NCI-H128 (cell line): Measurements from ENCODE around the gene EOLA1.
A peak's percentile ranks its signal among the peaks of the same experiment; 100 is the strongest.
"Not testable (repeated sequence)": the region's sequence is repeated elsewhere in the genome, so short reads cannot be mapped to it uniquely, and the experiment has no call there.

ENCODE experiments used
- DNase-seq: peaks from one replicate; lab custom pipeline; 2025; ENCODE audit not compliant: unreplicated experiment; lab: John Stamatoyannopoulos, UW

EOLA1 gene

DNA sequence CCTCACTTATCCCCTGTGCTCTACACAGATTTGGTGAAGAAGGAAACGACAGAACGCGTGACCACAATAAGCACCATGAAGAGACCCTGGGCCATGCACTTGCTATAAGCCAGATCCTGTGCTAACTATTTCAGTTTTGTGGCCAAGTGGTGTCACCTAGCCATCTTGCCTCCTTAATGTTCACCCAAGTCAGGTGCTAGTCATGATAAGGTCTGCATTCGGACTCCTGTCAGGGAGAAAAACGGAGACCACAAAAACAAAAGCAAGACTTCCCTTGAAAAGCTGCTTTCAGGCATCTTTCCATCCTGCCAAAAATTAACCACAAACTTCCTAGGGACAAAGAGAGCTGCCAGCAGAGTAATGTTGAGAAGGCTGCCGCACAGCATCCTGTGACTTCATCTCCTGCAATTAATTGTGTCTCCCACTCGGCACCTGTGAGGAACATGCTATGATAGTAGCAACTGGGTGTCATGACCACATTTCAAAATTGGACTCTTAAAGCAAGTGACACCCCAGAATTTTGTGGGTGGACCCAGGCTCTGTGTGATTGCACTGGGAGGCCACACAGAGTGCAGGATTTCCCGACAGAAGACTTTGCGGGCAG lies 26.9 kb upstream of the EOLA1 start:
- DNase-seq: no peak

DNA sequence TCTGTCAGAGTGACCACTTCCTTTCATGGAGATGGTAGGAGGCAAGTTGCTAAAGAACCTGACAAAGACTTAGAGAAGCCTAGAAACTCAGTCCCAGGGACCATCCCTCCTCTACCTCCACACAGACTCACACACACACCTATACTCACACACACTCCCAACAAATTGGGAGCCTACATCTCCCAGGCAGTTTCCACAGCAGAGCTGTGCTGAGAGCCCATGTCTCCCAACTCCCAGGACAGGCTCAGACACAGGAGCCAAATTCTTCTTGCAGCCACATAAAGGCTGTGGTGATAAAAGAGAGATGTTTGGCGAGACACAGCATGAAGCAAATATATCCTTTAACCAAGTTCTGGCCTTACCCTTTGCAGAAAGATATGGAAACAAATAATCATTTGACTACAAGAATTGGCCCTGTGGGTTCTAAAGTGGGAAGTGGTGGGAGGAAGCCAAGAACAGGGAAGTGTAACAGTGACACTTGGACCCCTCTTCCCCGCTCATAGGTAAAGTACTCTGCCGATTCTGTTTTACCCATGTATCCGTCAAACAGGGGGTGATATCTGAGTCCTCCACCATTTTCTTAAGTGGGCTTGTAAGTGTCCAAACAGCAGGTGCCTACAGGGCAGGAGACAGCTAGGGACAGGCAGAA lies 24.7 kb upstream of the EOLA1 start:
- DNase-seq: no peak

DNA sequence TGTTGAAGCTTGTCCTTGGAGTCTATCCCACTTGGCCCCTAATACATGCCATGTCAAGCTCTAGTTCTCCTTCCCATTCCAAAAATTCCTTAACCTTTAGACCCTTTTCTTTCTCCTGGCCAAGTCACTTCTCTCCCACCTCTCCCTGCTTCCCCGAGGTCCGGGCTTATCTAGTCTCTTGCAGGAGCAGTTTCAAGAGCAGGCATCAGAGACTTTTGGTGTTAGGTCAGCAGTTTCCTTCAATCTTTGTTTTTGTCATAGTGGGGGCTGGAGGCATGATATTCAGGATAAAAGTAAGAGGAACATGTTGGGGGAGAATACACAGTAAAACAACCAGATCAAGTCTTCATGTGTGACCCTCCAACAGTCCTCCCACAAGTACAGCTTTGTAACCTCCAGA lies 24.2 kb upstream of the EOLA1 start:
- no peak for DNase-seq

DNA sequence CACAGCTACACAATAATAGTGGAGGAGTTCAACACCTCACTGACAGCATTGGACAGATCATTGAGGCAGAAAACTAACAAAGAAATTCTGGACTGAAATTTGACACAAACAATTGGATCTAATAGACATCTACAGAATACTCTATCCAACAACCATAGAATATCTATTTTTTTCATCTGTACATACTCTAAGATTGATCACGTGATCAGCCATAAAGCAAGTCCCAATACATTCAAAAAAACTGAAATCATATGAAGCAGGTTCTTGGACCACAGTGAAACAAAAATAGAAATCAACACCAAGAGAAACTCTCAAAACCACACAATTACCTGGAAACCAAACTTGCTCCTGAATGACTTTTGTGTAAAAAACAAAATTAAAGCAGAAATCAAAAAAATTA lies 23.5 kb upstream of the EOLA1 start:
- no peak for DNase-seq

DNA sequence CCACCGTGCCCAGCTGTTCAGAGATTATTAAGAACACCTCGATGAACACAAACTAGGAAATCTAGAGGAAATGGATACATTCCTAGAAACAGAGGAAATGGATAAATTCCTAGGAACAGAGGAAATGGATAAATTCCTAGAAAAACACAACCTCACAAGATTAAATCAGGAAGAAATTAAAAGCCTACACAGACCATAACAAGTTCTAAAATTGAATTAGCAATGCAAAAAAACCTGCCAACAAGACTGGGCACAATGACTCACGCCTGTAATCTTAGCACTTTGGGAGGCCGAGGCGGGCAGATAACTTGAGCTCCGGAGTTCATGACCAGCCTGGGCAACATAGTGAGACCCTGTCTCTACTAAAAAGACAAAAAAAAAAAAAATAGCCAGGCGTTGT lies 22.6 kb upstream of the EOLA1 start:
- no peak for DNase-seq

DNA sequence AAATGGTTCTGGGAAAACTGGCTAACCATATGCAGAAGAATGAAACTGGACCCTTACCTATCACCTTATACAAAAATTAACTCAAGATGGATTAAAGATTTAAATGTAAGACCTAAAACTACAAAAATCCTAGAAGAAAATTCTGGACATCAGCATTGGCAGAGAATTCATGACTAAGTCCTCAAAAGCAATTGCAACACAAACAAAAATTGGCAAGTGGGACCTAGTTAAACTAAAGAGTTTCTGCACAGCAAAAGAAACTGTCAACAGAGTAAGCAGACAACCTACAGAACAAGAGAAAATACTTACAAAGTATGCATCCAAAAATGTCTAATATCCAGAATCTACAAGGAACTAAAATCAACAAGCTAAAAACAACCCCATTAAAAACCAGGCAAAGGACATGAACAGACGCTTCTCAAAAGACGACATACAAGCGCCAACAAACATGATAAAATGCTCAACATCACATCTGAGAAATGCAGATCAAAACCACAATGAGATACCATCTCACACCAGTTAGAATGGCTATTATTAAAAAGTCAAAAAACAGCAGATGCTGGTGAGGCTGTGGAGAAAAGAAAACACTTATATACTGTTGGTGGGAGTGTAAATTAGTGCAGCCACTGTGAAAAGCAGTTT lies 20.1 kb upstream of the EOLA1 start:
- DNase-seq: not testable (repeated sequence)

DNA sequence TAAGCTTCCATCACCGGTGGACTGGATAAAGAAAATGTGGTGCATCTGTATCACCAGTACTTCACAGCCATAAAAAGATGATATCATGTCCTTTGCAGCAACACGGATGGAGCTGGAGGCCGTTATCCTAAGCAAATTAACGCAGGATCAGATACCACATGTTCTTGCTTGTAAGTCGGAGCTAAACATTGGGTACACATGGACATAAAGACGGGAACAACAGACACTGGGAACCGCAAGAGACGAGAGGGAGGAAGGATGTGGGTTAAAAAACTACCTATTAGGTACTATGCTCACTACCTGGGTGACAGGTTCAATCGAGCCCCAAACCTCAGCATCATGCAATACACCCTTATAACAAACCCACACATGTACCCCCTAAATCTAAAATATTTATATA lies 19.4 kb upstream of the EOLA1 start:
- no peak for DNase-seq

DNA sequence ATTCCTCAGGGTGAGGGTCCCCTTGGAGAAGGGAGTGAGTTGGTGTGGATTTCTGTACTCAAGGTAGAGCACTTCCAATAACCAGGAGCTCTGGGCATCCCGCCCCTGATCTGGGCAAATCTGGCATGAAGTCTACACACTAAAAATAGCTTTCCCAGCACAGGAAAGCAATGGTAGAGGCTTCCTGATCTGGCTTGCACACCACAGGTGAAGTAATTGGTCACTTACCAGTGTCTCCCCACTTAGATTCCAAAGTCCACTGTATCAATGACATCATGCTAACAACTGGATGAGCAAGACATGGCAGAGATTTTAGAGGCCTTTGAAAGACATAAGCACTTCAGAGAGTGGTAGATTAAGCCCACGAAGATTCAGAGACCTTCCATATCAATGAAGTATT lies 17.9 kb upstream of the EOLA1 start:
- no peak for DNase-seq

DNA sequence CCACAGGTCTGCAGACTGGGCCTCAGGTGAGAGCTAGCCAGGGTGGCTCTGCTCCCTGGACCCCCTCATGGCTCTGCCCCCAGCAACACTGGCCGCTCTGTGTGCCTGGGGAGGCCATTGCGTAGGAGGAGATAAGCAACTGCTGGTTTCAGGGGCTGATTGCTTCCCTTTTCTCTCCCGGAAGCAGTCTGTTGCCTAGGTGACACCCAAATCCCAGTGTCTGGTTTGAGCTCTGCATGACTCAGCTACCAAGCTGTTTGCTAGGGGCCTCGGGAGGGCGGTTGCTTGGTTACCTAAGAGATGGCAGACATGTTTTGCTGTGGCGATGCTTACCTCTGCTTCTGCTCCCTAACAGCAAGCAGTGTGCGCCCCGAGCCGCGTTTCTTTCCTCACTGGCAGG lies 15.4 kb upstream of the EOLA1 start:
- not testable (repeated sequence) for DNase-seq

DNA sequence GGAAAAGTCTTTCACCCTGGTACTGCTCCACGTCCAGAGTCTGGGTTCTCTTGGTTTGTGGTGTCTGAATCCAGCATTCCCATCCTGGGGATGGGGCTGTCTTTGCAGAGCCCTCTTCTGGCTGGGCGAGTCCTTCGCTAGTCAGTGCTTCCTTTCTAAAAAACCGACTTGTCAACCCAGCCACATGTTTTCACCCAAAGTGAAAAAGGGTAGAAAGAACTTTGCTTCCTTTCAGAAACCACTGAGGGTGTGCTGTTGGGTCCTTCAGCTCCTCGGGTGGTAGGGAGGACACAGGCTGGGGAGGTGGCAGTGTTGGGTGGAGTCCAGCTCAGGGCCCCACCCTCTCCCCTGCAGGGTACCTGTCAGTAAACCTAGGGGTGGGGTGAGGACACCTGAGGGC lies 14.9 kb upstream of the EOLA1 start:
- DNase-seq: not testable (repeated sequence)

DNA sequence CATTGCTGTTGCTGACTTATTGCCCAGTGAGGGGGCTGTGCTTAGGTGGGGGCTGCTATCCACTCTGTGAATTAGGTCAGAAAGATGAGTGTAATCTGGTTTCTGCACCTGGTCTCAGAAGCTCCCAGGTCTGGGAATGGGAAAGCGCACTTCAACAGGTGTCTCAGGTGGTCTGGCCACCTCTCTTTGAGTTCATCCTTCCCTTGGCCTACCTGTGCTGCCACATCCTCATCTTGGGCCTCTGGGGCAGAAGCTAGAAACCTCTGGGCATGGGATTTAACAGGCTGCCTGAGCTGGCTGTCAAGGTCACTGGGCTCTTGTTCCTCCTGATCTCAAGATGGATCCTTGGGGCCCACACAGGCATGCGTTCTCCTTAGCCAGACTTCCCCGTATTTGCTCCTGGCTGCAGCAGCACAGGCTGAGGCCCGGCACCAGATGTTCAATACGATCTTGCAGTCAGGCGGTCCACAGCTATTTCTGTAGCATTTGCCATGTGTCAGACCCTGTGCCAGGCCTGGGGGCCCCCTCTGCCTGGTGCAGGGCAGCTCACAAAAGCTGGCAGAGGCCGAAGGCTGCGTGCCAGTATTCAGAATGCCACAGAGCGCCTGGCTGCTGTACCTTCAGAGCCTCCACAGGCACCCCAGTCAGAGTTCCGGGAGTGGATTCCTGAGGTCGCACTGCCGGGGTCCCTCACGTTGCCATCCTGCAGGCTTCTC lies 14.3 kb upstream of the EOLA1 start:
- DNase-seq: not testable (repeated sequence)

DNA sequence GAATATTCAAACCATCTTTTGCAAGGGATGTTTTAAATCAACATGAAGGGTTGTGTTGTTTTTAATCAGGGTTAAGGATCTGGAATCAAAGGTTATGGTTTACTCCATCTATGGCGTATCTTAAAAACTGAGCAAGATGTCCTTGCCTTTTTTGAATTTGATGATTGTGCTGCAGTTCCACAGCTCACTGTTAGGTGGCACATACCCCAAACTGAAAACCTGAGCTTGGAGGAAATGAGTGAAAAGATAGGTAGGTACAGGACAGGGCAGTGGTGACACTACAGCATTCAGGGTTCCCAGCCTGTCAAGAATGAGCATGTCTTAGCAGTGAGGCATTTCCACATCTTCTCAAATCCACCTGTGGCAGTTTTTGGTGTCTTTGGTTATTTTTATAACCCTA lies 13.1 kb upstream of the EOLA1 start:
- no peak for DNase-seq

DNA sequence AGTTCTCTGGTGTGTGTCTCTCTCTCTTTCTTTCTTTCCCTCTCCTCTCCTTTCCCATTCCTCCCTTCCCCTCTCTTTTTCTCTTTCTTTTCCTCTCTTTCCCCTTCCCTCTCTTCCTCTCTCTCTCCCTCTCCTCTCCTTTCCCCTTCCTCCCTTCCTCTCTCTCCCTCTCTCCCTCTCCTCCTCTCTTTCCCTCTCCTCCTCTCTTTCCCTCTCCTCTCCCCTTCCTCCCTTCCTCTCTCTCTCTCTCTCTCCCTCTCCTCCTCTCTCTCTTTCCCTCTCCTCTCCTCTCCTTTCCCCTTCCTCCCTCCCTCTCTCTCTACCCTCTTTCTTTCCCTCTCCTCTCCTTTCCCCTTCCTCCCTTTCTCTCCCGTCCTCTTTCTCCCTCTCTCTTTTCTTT lies 12.4 kb upstream of the EOLA1 start:
- DNase-seq: no peak

DNA sequence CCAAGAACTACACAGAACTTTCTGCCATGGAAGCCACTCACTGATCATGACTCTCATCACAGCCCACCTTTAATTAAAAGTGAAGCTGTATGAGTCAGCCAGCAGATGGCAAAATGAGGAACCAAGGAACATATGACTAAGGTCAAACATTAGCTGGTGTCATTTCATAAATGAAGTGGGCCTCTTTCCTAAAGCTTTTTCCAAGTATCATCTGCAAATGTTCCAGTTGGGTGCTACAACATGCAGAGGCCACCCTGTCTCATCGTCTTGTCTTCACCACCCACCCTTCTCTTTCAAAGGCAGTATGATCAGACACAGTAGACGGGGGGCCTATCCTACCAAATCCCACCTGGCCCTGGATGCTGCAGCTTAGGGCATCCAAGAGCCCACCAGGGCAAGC lies 9.2 kb upstream of the EOLA1 start:
- no peak for DNase-seq

DNA sequence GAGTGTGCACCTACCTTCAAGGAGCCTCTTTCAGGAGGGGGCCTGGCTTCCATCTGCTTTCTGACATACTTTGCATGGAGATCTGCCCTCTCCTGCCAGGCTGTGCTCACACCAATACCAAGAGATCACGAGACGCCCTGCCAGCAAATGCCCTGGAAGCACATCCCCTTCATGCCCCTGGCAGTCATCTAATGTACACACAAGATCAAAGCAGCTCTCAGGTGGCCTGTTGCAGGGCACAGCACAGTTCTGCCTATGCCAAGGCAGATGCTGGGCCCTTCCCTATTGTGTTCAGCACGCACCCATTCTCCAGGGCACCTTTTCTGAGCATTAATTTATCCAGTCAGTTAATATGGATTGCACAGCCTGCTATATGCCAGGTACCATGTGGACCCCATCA lies 7.9 kb upstream of the EOLA1 start:
- DNase-seq: not testable (repeated sequence)

DNA sequence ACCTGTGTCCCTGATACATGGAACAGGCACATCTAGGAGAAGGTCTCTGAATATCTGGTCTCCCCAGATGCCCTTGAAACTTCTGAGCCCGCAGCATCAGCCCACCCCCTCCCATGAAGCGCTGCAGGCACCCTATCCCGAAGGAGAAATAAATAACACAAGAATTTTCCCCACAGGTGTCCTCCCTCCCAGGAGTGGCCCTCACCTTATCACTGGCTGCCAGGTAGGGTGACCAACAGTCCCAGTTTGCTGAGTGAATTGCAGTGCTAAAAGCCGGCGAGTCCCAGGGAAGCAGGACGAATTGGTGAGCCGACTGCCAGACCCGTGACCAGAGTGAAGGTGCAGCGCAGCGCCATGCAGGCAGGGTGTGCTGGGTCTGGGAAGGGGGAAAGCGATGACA lies 6.8 kb upstream of the EOLA1 start:
- not testable (repeated sequence) for DNase-seq

DNA sequence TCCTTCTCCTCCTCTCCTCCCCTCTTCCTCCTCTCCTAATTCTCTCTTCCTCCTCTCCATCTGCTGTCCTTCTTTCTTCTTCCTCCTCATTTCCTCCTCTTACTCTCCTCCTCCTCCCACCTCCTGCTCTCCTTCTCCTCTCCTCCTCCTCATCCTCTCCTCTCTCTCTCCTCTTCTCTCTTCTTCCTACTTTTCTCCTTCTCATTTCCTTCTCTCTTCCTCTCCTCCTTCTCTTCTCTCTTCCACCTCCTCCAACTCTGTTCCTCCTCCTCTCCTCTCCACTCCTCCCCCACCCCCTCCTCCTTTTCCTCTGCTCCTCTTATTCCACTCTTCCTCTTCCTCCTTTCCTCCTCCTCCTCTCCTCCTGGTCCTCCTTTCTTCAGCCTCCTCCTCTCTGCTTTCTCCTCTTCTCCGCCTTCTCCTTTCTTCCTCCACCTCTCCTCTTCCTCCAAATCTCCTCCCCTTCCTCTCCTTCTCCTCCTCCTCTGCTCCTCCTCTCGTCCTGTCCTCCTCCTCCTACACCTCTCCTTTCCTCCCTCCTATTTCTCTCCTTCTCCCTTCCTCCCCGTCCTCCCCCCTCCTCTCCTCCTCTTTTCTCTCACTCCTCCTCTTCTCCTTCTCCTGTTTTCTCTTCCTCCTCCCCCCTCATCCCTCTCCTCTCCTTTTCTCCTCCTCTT lies 5.7 kb upstream of the EOLA1 start:
- DNase-seq: not testable (repeated sequence)

DNA sequence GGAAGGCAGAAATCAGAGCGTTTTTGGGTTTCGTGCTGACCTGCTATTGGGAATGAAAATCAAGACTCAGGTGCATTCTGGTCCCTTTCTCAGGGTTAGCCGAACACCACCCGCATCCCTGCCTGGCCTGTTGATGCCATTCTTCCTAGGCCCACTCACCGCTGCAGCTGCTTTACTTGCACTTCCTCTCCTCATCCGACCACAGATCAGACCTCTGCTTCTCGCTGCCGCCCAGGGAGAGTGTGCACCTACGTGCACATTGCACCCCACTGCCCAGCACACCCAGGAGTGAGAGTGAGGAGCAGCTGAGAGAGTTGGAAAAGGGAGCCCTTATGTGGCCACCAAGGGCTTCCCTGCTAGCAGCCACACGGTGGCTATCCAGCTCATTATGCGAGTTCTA lies 3.3 kb upstream of the EOLA1 start:
- DNase-seq: not testable (repeated sequence)

DNA sequence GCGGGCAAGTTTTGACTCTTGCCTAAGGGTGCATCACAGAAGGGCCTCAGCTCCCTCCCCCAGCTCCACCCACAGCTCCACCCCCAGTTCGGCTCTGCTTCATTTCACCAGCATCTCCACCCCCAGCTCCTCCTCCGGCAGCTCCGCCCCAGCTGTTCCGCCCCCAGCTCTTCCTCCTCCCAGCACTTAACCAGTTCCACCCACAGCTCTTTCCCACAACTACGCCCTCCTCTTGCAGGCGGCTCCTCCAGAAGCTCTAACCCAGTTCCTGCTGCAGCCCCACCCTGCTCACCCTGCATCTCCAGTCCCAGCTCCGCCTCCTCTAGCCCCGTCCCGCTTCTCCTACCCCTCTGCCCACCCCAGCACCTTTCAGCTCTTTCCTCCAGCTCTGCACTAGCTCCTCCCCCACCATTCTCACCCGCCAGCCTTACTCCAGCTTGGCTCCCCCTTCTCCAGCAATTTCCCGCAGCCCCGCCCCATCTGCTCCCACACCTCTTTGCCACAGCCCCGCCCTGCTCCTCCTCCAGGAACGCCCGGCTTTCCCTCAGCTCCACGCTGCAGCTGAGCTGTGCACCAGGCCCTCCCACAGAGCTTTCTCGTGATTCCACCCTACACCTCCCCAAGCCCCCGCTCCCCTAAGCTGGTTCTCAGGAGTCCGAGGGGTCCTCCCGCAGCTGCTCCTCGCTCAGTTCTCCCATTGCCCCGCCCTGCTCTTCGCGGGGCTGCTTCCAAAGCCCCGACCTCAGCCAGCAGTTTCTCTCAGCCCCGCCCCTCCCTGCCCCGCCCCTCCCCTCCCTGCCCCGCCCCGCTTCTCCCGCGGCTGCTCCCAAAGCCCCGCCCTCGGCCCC lies 1.3 kb upstream of the EOLA1 start:
- peak; percentile 54 for DNase-seq

DNA sequence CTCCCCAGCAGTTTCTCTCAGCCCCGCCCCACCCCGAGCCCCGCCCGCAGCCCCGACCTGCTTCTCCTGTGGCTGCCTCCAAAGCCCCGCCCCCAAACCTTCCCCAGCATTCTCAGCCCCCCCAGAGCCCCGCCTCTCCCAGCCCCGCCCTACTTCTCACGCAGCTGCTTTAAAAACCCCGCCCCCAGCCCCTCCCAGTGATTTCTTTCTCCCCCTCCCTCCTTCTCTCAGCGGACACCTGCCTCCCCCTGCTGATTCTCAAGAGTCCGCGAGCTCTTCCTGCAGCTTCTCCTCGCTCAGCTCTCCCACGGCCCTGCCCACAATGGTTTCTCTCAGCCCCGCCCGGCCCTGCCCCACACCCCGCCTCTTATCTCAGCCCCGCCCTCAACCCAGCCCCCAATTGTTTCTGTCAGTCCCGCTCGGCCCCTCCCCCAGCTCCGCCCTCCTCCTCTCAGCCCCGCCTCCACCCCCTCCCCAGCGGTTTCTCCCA lies 636 bp upstream of the EOLA1 start:
- DNase-seq: peak; percentile 71
